SK-N-SH treated with all-trans-retinoic acid at 6 μM for 48 hours (cell line): Measurements from ENCODE around the gene DLG5.

ENCODE experiments used
- BACH2 ChIP-seq: fragments of 250-450 bp; sonication (Bioruptor Pico); IDR thresholded peaks from 2 replicates; pipeline ENCODE4 v1.9.0; 2021; ENCODE audit warnings: mild to moderate bottlenecking, borderline replicate concordance
- CSDC2 ChIP-seq: fragments of 250-450 bp; sonication (Bioruptor Pico); IDR thresholded peaks from 2 replicates; pipeline ENCODE4 v1.5.0; 2020; ENCODE audit warnings: mild to moderate bottlenecking, moderate library complexity
- CSRNP3 ChIP-seq: fragments of 250-450 bp; sonication (Bioruptor Pico); IDR thresholded peaks from 2 replicates; pipeline ENCODE4 v1.5.1; 2021; ENCODE audit warnings: mild to moderate bottlenecking, moderate library complexity
- TOX ChIP-seq: fragments of 250-450 bp; sonication (Bioruptor Pico); IDR thresholded peaks from 2 replicates; pipeline ENCODE4 v1.8.0; 2021; ENCODE audit warnings: mild to moderate bottlenecking, moderate library complexity, borderline replicate concordance
- TSHZ2 ChIP-seq: fragments of 250-450 bp; sonication (Bioruptor Pico); IDR thresholded peaks from 2 replicates; pipeline ENCODE4 v1.5.0; 2020; ENCODE audit warnings: mild to moderate bottlenecking, moderate library complexity
- ZC3H10 ChIP-seq: fragments of 250-450 bp; sonication (Bioruptor Pico); IDR thresholded peaks from 2 replicates; pipeline ENCODE4 v1.5.1; 2021; ENCODE audit warnings: mild to moderate bottlenecking, moderate library complexity
- ZFP30 ChIP-seq: fragments of 450-650 bp; formaldehyde crosslinking; IDR thresholded peaks from 2 replicates; pipeline ENCODE4 v1.5.0; 2022; ENCODE audit warnings: mild to moderate bottlenecking, moderate library complexity
- ZNF565 ChIP-seq: fragments of 450-650 bp; formaldehyde crosslinking; conservative IDR thresholded peaks from 2 replicates; pipeline ENCODE4 v1.5.0; 2020; ENCODE audit warnings: low read depth, mild to moderate bottlenecking, moderate library complexity

GRCh38 chr10:77936697-77937567 lies 10.4 kb upstream of the DLG5 start:
- no peak for TF ChIP-seq CSDC2 (CRISPR knock-in tag)
- no peak for TF ChIP-seq ZNF565 (CRISPR knock-in tag)
- TF ChIP-seq ZFP30 (CRISPR knock-in tag): no peak
- no peak for TF ChIP-seq BACH2 (CRISPR knock-in tag)
- no peak for TF ChIP-seq ZC3H10 (CRISPR knock-in tag)
- no peak for TF ChIP-seq CSRNP3 (CRISPR knock-in tag)
- TF ChIP-seq TSHZ2 (CRISPR knock-in tag): no peak
- TF ChIP-seq TOX (CRISPR knock-in tag): no peak
